HG03280 (cell line): ENCODE measurements around the gene ADAMTSL1.

Experiments
- ATAC-seq: cut with Tn5 transposase; IDR thresholded peaks from one replicate; pipeline ENCODE4 v1.9.1; 2021; ENCODE audit warnings: mild to moderate bottlenecking, moderate library complexity; ENCODE audit not compliant: unreplicated experiment

The ADAMTSL1 gene

DNA sequence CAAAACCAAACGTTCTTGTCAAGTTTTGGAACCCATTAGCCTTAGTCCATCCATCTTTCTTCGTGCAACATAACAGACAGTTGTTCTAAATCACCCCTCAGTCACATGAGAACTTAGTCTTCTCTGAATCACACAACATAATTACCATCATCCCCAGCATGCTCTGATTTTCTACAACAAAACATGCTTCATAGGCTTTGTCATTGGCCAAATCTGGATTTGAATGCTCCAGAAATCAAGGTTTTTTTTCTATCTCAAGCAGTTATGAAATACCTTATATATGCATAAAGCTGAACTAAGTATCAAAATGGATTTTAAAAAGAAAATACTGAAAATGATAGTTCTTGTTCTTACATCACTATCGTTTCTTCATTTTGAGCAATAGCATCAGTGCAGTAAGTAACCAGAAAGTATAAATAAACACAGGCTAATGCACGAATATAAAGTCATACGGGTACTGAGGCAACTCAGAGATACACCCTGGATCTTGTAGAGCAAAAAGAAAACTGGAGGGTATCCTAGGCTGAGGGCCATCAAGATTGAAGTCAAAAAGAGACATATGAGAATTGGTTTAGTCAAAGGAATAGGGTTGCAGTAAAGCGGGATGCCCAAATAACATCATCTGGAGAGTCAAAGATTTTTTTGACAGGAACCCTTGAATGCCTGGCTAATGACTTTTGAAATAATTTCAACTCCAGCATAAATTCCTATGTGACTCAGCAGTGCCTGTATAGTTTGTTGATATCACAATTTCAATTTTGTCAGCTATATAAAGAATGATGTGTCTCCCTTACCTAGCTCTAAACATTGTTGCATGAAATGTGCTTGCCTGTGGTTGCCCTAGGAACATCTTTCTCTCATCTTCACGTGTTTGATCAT is 164.7 kb downstream of the ADAMTSL1 start:
- ATAC-seq, result no peak

DNA sequence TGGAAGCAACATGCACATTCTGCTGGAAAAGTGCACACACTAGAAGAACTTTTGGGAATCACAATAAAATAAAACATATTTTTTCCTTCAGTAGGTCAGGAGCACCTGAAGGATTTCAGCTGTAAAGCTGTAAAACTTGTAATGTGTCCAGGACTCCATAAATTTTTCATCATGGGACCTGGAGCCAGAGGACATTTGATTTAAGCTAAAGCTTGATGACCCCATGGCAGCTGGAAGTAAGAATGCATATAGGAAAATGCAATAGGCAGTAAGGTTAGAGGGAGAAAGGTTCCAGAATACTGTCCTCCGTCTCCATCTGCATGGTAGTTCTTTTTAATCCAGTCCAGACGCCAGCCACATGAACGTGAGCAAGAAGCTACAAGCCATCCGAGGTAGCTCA is 166.0 kb downstream of the ADAMTSL1 start:
- ATAC-seq, result no peak

DNA sequence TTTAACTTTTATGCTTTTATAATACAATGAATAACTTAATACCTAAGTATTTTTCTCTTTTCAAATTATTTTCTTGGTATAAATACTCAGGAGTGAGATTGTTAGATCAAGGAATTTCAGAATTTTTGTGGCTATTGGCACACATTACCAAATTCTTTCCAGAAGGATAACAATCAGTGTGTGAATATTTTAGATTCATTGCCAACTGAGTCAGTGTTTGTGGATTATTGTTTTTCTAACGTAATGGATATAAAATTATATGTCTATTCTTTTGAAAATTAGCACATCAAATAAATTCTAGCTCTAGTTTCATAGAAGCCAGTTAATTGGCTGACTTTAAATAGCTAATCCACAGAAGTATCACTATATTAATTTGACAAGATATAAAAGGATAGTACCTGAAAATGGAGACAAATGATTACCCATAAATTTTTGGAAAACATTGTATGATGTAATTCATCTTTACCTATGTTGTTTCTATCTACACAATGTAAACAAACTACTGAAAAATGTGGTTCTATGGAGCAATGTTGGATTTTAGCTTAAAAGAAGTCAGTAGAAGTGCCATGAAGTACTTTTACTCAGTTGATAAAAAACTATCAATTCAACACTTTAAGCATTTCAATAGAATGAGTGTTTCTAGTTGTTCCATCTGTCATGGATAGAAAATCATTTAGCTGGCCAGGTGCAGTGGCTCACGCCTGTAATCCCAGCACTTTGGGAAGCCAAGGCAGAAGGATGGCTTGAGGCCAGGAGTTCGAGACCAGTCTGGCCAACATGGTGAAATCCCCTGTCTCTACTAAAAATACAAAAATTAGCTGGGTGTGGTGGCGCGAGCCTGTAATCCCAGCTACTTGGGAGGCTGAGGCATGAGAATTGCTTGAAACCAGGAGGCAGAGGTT is 185.1 kb downstream of the ADAMTSL1 start:
- ATAC-seq, result no peak

DNA sequence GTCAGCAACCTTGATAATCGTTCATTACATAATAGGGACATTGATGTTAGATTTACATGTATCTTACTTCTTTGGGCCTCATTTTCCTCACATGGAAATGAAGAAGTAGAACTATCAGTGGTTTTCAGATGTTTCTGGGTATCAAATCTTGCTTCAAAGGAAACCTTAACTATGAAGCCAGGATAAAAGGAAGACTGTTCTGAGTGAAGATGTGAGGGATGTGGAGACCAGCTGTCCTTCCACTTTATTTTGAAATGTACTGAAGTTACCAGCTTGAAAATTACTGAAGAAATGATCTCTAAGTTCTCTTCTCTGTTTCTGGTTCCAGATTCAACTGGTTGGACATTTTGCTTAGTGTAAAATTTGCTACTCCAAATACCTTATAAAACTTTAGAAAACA is 186.0 kb downstream of the ADAMTSL1 start:
- no peak for ATAC-seq

DNA sequence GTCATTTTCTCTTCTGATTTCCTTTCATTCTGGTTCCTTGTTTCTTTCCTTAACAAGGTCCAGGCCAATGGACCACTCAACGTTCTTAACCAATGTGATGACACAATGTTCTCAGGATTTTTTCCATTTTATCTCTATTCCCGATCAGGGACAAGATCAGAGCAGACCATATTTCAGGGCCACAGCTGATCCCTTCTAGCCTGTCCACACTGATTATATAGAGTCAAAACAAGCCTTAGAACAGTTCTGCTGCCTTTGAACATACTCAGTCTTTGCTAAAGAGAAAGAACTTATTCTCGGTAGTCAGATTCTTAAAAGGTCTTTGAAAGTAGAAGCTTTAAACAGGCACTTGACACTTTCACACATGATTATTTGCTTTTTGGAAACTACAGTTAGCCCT is 188.4 kb downstream of the ADAMTSL1 start:
- ATAC-seq, result no peak

DNA sequence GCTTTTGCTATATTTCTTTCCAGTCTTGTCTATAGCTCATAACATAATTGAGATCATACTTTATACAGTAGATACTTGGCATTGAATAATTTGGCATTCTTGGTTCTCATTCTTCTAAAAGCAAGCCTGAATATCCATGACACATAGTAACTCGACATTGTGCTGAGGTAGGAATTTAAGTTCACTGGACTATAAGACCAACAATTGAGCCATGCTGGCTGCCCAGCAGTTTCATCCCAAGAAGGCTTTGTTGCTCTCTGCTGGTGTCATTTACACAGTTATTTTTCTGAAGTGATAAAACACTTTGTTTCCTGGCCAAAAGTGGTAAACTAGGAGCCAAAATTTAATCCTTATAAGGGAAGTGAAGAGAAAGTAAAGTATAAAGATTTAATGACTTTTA is 192.0 kb downstream of the ADAMTSL1 start:
- ATAC-seq, result no peak

DNA sequence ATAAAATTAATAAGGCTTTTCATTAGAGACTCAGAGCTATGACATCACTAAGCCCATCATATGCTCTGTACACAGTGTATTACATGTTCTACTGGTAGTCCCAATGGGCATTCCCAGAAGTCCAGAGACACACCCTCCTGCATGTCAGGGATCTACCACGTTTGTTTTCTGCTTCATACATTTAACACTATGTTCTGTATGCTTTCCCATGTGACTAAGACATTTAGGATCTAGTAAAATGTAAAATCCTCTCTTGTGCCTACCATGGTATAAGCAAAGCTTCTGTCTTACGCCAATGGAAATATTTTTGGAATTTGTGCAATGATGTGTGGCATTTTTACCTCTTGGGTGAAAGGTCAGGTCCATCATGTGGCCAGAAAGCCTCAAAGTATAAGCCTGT is 192.4 kb downstream of the ADAMTSL1 start:
- no peak for ATAC-seq

DNA sequence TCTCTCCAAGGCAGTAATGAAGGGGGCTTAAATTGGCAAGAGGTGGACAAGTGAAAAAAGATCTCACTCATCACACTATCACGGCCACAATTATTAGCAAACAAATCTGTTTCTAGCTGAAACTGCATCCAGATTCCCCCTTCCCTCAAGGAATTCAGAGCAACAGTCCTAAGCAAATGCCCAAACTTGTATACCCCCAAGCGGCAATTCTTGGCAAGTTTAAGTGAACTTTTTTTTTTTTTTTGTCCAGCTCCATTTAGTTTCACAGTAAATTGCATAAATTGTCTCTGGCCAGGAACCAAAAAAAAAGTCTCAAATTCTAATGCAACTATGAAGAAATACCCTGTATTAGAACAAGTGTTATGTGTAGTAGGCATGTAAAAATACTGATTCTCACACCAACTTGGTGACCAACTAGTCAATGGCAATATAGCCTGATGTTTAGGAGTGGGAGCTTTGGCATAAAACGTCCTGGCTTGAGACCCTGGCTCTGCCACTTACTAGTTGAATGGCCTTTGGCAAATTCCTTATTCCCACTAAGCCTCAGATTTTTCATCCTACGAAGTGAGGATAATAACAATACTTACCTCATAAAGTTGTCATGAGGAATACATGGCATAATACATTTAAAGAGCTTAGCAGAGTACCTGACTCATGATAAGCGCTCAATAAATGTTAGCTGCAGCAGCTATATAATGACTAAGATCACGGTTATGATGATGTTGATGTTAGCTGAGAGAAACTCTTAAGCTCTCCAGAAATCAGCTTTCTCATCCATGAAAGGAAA is 193.2 kb downstream of the ADAMTSL1 start:
- ATAC-seq, result no peak

DNA sequence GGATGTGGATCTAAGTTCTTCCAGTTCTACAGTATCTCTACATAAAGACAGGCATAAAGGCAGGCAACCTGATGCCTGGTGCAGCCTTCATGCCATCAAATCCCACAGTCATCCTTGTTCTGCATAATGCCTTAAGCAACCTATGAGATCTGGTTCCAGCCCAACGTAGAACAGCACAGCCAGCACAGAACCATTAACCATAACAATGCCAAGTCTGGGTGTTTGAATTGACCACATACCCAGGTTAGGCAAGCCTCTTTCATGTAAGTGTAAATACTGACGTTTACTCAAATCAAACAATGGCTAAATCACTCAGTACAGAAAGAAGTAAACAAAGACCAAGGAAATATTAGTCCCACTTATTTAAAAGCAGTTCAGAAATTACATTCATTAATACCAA is 195.0 kb downstream of the ADAMTSL1 start:
- ATAC-seq, result no peak

DNA sequence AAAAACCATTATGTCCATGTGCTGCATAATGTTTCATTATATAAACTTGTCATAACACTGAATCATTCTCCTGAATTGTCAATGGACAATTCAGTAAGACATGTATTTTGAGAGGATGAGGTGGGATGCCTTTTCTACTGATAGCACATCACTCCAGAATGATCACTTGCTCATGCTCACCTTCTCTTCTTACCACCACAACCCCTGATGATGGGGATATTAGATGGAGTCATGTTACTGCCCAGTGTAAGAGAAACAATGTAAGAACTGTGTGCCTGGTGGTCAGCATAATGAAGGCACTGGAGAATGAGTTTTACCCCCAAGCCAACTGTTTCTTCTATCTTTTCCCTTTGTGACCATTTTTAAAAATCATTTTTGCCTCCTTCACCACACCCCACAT is 198.8 kb downstream of the ADAMTSL1 start:
- ATAC-seq, result no peak

DNA sequence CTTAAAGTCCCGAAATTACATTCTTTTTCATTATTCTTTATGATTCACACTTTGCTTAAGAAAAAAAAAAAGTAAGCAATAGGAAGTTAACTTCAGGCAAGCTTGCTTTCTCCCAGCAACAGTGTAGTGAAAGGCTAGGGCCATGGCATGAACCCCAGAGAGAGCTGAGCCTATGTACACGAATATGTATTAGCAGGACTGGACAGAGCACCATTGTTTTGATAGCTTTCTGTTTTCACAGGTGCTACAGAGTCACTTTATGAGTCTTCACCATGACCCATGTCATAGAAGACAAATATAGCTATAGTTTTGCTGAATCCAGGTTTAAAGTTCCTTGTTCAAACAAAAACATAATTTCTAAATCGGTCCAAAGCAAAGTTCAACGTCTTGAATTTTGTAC is 199.2 kb downstream of the ADAMTSL1 start:
- no peak for ATAC-seq

DNA sequence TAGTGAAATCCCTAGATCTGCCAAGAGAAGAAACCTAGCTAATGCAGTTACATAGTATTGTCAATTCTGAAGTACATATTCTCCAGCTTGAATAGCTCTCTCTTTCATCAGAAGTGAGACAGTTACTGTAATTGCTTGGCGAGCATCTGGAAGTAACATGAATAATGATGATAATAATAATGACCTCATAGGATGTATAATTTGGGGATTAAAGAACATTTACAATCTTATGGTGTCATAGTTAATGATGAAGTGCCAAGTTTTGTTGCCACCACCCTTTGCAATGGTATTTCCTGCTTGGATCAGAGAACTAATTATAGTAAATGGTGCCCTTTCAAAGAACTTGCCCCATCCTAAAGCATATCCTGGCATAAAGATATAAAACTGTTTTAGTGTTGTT is 201.4 kb downstream of the ADAMTSL1 start:
- ATAC-seq, result no peak

DNA sequence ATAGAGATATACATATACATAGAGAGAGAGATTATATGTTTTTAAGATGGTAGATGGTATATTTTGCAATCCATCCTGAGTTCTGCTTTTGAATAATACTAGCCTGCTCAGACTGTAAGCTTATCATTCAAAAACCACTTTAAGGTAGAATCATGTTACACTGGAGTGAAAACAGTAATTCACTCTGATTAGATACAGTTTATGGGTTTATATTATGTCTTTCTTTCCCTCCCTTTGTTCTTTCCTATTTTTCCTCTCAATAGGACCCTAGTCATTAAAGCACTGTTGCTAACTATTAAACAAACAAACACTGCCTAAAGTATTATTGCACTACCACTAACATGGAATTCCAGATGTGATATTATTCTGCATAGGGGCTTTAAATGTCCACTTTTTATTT is 202.0 kb downstream of the ADAMTSL1 start:
- ATAC-seq, result no peak

DNA sequence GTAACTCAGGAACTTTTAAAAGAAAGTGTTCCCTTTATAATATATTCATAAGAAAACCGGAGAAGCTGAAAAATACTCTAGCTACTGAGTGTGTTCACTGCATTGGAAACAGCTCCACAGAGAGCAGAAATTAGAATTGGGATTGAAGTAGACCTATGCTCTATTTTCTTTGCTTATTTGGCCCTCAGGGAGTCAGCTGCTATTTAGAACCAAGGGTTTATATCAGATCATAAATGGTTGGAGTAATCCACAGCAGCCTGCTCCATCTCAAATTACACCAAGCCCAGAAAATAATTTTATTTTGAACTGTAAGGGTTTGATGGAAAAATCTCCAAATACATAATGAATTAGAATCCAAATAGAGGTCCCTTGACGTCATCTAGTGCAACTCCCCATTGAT is 202.6 kb downstream of the ADAMTSL1 start:
- no peak for ATAC-seq

DNA sequence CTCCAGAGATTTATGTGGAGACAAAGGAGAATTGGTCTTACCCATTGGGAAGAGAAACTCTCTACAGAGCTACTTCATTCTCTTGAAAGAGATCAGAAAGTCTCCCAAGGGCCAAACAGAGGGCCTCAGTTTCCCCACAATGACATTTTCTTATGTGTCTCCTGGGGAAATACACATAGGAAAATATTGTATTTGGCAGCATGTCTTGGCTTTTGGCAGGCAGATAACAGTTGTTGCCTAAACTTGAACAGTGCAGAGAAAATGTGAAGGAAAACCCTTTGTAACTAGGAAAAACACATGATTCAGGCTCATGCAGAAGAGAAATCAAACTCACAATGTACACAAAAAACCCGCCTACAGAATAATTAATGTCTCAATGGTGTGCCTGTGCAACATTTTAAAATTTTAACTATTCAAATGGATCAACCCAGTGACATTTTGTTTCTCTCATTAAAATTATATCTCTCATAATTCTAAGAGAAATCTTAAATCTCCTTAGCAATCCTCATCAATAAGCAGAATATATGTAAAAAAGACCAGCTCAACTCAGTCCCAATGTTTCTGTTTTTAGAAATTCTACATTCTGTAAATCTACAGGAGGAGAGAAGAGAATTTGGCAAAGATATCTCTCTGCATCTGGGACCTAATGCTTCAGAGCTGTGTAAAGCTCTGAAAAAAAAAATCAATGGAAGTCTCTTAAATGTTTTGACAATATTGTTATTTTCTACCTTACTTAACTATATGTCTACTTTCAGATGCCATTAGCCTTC is 205.1 kb downstream of the ADAMTSL1 start:
- no peak for ATAC-seq

DNA sequence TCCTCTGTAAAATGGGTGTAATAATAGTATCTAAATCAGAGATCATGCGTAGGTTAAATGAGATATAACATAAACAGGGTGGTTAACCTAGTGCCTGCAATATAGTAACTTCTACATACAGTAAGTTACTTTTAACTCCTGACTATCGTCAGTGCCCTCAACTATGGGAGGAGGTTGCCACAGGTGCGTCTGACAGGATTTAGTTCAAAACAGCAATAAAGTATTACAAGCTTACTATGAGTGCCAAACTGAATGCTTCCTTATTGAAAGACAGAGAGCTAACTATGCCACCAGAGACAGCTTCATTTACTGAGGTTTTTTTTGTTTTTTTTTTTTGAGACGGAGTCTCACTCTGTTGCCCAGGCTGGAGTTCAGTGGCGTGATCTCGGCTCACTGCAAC is 209.0 kb downstream of the ADAMTSL1 start:
- ATAC-seq, result no peak

DNA sequence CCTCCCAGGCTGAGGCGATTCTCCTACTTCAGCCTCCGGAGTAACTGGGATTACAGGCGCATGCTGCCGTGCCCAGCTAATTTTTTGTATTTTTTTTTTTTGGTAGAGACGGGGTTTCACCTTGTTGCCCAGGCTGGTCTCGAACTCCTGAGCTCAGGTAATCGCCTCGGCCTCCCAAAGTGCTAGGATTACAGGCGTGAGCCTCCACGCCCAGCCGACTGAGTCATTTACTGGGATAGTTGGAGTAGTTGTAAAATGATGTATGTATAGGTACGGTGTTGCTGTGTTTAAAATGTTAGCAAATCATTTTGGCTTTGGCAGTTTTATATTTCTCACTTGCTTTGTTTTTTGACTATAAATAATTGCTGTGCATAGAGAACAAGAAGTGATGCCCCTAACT is 209.4 kb downstream of the ADAMTSL1 start:
- ATAC-seq, result no peak

DNA sequence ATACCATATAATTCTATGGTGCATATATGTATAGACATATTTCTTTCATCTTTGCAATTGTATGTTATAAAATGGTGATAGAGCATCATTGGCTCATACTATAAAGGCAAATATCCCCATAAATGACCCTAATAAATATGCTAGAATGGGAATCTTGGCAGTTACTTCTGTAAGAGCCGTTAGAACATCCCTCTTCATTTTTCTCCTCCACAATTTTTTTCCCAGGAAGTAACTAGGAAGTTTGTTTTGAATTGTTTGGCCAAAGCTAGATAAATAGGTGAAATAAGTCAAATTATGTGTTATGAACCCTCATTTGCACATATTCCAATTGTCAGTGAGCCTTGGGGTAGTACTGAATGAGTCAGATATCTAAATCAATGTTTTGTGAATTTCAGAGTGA is 209.9 kb downstream of the ADAMTSL1 start:
- ATAC-seq, result no peak

DNA sequence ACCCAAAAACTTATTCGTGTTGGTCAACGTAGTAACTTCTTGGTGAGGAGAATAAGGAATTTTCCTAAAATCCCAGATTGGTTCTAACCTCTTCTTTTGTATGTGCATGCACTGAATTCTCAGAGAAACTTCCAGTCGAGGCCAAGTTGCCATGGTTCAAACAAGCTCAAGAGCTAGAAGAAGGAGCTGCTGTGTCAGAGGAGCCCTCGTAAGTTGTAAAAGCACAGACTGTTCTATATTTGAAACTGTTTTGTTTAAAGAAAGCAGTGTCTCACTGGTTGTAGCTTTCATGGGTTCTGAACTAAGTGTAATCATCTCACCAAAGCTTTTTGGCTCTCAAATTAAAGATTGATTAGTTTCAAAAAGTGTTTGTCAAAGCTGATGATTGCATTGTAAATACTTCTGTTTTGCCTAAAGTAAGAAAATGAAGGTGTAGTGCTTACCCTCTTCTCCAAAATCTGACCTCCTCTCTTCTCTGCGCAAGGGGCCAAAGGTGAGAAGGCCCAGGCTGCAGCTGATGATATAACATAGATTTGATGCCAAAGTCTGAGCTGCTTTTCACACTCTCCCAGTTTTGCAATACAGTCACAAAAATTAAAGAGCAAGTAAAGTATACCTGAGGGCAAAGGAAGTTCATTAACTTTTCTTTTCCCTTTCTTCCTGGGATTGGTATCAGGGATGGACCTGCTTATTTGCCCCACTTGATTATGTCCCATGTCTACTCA is 210.8 kb downstream of the ADAMTSL1 start:
- no peak for ATAC-seq
